DMS 273 treated with DMSO at 0.1 percent for 48 hours (cell line): Measurements from ENCODE around the gene MTHFS.

Experiments used
- DNase-seq: peaks from one replicate; lab custom pipeline; 2025; lab: John Stamatoyannopoulos, UW

MTHFS gene

DNA sequence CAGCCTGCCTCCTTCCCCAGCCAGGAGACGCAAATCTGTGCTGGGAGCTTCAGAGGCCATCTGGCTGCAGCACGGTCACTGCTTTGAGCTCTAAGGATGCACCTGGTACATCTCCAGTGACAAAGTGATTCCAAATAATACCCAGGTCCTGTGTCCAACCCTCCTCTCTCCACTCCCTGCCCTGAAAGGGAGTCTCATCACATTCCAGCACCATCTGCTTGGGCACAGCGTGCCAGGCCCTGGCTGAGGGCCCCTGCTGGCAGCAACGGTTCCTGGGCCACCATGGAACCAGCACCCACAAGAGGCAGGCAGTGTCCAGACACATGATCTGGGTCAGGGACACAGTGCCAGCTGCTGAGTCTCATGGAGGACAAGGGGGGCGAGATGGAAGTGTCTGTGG is 81.3 kb downstream of the MTHFS start:
- DNase-seq, result no peak

DNA sequence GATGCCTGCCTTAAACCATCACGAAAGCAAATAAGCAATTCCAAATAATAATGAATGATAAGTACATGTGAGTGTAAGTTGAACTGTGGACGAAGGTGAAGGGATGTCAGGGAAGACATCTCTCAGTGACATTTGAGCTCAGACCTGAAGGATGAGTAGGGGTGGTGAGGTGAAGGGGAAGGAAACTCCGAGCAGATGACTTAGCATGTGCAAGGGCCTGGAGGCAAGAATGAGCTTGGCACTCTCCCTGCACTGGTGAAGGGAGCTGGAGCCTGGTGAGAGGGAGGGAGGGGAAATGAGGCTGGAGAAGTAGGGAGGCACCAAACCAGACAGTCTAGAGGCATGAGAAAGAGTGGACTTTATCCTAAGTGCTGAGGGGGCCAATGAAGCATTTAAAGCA is 84.3 kb downstream of the MTHFS start:
- DNase-seq, result no peak

DNA sequence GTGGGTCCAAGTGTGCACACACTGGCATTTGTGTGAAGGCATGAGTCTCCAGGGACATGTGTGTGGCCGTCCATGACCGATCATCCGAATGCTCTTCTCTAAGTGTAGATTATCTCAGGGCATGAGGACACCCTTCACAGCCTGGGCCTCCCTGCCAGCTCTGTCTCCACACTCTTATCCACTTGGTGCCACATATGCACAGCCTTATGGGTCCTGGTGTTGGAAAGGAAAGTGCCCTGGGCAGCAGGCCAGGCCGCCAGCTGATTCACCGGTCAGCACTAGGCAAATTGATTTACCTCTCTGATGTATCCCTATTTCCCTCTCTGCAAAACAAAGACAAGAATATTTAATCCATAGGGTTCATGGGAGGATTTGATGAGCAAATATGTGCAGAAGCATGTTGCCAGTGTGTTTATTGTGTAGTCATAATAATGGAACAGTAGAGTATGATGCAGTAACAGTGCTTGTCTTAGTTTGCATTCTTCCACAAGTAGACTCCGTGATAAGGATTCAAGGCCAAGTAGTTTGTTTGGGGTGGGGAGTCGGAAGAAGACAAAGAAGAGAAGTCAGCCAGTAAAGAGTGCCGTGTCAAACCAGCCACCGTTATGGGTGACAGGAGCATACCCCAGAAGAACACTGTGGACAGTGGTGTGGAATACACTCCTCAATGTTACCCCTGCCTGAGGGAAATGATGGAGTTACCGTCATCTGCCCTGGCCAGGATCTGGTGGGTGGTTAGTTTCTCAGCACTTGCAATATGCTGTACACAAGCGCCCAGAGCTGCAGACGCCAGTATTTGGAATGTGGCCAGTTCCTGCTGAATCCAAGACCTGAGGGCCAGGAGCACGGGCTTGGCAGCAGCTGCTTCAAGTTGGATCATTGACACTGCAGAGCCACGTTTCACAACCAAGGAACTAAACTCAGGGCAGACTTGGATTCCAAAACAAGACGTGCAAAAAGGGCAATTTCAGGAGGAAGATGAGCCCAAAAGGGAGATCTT is 85.1 kb downstream of the MTHFS start:
- DNase-seq, result peak; percentile 45

DNA sequence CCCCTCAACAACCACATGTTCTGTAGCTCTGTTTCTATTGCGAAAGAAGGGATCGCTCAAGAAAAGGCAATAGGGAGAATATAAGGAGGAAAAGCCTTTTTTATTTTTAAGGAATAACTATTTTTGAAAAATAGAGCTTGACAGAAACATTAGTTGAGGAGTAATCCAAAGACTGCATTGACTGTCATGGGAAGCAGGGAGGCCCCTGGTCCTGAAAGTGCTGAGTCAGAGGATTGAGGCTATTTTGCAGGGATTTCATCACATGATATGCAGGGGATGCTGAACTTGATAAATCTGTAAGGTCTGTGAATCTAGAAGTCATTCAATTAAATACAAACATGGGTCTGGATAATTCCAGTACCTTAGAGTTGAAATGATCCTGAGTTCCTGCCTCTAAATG is 92.0 kb downstream of the MTHFS start:
- DNase-seq, result no peak

DNA sequence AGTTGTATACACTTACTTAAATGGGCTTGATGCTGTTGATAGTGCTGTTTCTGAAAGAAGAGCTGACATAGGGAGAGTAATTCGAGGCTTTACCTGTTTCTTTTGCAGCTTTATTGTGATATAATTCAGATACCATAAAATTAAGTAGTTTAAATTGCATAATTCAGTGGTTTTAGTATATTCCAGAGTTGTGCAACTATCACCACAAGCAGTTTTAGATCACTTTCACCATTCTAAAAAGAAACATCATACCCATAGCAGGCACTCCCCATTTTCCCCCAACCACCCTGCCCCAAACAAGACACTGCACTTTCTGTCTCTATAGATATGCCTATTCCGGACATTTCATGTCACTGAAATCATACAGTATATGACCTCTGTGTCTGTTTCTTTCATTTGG is 98.5 kb downstream of the MTHFS start:
- DNase-seq, result no peak
